G401 (cell line): ENCODE results near the gene MBOAT1. TPM values are rescaled to one million over a fixed set of nuclear protein-coding genes. Genes with fewer than 3 reads are reported as not detected.

Experiments
- DNase-seq: peaks from one replicate; pipeline ENCODE4 v3.0.0-alpha.2; 2015; ENCODE audit warnings: low spot score
- in situ Hi-C: cut with HindIII; loops from 2 replicates; pipeline ENCODE4 v1.10.0; 2016; ENCODE audit warnings: low sequenced_read_pairs, mixed read lengths
- total RNA-seq: library from RNA; depleted of rRNA; stranded (reverse); fragments of >200 nt; shearing (Covaris generic); gene quantifications from 2 replicates; pipeline ENCODE4 v1.2.3, GENCODE V29; 2014

The MBOAT1 gene
- total RNA-seq, 1 experiment from 2014 or later, result 1.9 TPM

DNA sequence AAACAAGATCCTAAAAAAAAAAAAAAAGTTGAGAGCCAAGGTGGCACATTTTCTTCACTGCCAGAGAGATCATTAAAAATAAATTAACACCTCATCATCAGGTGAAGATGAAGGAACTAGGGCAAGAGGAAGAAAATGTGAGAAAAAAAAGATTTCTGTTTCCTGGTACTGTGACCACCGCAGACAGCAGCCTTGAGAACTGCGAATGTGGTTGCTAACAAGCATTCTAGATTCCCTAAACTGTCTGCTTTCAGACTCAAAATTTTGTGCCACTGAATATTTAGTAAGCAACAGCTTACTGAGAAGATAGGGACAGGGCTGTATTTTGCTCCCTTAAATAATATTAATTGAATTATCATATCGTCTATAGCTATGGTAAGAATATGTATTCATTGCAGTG, 24.1 kb upstream of the MBOAT1 start:
- in situ Hi-C loops, result no loop called here
- DNase-seq, result no peak

DNA sequence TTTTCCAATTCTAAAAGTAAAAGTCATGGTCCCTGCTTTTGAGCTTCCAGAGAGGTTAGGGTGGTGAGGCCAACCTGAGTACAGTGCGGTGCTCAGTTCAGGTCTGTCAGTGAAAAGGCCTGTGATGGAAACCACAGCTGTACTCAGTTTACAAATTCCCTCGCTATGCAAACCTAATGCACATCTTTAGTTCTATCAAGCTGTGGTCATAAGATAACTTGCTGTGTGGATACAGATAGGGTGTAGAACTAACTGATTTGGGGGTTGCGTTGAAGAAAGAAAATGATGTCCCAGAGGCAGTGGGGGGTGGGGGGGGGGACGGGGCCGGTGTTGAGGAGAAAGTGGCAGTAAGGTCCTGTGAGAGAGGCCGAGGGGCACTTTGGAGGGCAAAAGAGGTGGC, 22.8 kb upstream of the MBOAT1 start:
- in situ Hi-C loops, result no loop called here
- no peak for DNase-seq

DNA sequence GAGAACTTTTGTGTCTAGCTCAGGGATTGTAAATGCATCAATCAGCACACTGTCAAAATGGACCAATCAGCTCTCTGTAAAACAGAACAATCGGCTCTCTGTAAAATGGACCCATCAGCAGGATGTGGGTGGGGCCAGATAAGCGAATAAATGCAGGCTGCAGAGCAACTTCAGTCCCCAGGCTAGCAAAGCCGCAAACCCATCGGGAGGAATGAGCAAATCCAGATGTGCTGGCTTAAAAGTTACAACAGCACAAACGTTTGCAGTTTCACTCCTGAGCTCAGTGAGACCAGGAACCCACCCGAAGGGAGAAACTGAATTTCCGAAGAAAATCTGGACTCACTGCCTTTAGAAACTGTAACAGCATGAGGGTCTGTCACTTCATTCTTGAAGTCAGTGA, 21.9 kb upstream of the MBOAT1 start:
- DNase-seq, result no peak
- in situ Hi-C loops, result no loop called here

DNA sequence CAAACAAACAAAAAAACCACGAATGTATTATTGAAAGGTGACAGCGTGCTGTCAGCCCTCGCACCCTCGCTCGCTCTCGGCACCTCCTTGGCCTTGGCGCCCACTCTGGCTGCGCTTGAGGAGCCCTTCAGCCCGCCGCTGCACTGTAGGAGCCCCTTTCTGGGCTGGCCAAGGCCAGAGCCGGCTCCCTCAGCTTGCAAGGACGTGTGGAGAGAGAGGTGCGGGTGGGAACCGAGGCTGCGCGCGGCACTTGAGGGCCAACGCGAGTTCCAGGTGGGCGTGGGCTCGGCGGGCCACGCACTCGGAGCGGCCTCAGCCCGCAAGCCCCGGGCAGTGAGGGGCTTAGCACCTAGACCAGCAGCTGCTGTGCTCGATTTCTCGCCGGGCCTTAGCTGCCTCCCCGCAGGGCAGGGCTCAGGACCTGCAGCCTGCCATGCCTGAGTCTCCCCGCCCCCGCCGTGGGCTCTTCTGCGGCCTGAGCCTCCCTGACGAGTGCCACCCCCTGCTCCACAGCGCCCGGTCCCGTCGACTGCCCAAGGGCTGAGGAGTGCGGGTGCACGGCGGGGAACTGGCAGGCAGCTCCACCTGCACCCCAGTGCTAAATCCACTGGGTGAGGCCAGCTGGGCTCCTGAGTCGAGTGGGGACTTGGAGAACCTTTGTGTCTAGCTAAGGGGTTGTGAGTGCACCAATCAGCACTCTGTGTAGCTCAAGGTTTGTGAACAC, 20.9 kb upstream of the MBOAT1 start:
- in situ Hi-C loops, result no loop called here
- DNase-seq, result no peak

DNA sequence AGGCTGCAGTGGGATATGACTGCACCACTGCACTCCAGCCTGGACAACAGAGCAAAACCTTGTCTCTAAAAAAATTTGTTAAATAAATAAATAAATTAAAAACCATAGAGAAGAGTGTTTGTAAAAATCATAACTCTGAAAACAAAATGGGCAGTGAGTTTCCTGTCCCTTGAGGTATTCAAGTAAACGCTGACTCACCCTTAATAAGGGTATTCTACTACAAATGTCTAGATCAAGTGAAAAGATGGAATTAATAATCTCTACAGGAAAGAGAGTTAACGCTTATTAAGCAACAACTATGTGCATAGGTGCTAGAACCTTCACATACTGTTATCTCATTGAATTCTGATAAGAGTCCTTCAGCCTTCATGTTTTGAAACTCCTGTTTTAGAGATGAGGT, 19.9 kb upstream of the MBOAT1 start:
- in situ Hi-C loops, result no loop called here

DNA sequence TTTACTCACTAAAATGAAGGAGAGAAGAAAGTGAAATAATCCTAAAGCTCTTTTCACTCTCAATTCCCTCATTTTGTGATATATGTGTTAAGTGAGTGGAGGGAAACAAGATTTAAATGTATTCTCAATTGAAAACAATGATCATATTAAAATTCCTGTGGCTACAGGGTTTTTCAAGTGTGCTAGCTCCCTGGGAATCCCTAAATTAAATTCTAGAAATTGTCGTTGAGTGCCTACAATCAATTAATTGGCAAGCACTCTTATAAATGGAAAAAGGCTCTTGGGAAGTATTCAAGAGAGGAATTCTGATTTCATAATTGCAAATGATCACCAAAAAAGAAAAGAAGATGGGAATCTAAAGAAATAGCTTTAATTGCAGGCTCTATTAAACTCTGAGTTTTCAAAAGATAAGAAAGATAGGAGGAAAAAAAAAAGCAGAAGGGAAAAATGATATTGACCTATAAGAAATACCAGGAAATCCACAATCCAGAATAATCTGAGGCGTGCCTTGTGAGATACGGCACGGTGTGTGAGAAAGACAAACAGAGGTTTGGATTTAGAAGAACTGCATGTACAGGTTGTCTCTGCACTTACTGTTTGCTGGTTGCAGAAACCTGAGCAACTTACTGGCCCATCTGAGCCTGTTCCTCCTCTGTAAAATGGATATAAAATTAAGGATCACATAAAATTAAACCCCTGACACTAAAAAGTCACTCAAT, 18.3 kb upstream of the MBOAT1 start:
- in situ Hi-C loops, result no loop called here

More for the DNA sequence above, 19.9 kb upstream of the MBOAT1 start:
- no peak for DNase-seq

DNA sequence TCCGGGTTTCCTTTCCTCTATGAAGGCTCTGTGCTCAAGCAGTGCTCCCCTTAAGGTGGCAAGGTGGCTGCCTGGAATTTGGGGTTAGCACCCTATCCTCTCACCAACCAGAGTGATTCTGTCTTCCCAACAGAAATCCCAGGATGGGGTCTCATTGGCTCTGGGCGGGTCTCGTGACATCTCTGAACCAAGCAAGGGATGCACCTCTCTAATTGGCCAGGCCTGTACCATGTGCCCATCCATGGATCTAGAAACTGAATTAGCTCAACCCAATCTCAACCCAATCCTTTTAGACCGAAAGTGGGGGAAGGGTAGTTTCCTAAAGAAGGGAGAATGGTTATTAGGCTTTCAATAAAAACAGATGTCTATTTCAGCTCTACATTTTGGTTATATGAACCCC, 17.6 kb upstream of the MBOAT1 start:
- DNase-seq, result no peak
- in situ Hi-C loops, result no loop called here

More for the DNA sequence above, 18.3 kb upstream of the MBOAT1 start:
- no peak for DNase-seq

DNA sequence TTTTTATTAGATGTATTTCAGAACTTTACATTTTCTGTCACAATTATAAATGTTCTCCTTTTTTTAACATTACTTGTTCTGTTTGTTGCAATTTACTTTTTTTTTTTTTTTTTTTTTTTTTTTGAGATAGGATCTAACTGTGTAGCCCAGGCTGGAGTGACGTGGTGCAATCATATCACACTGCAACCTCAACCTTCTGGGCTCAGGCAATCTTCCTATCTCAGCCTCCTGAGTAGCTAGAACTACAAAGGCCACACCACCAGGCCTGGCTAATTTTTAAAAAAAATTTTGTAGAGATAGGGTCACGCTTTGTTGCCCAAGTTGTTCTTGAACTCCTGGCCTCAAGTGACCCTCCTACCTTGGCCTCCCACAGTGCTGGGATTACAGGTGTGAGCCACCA, 15.1 kb upstream of the MBOAT1 start:
- DNase-seq, result no peak
- in situ Hi-C loops, result no loop called here

DNA sequence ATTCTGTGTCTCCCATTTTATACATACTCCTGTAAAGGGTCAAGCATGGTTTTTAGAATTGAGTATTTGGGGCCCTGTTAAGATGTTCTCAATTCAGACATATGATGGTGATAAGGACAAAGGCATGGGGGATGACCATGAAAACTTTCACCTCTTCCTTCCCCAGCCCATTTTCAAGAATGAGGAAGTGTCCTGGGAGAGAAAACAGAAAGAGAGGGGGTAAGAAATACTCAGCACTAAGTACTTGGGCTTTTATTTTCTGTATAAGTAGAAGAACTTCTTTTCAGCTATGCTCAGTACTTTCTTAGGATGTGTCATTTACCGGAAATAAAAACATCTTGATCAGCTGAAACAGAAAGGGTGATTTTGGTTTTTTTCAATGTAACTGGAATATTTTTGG, 10.9 kb upstream of the MBOAT1 start:
- in situ Hi-C loops, result no loop called here
- DNase-seq, result no peak

DNA sequence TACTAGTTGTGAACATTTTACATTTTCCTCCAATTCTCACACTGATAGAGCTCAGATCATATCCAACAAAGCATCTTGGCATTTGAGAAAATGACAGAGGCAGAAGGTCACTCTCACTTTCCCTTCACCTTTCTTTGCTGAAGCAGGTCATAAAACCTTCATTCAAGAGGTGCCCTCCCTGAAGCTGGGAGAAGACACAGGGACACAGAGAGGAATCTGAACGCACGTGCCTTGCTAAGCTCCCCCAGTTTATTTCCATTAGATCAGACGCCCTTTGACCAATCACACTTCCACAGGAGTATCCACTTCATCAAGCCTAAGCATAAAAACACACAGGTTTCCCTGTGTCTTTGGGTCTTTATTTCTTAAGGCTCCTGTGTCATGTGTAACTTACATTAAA, 9.2 kb upstream of the MBOAT1 start:
- in situ Hi-C loops, result no loop called here
- no peak for DNase-seq

DNA sequence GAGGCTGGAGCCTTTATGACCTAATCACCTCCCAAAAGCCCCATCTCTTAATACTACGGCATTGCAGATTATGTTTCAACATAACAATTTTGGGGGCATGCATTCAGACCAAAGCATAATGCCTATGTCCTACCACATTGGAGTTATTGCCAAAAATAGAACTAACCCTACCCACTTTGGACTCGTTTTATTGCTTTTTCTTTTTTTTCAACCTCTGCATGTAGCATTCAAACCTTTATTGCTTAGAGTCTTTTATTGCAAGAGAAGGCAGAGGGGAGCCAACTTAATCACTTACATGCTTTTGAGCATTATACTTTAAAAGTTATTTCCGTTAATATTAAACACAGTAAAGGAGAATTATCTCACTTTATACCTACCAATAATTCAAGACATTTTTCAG, 8.1 kb upstream of the MBOAT1 start:
- no peak for DNase-seq
- in situ Hi-C loops, result no loop called here

DNA sequence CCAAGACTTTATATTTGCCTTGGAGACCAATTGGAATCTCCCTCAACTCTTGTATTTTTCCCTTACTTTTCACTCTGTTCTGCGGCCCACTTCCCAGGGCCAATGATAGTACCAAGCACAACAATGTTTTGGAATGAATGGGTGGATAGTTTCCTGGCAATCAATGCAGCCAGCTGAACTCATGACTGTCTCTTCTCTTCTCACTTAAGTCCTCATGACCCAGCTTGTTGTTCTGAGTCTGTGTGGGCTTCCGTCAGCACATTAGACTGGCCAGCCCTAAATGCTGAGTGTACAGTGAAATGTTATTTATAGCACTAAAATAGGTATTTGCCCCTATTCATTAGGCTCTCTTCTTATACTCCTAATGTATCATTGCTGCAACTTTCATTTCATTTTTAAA, 5.6 kb upstream of the MBOAT1 start:
- in situ Hi-C loops, result no loop called here
- no peak for DNase-seq

DNA sequence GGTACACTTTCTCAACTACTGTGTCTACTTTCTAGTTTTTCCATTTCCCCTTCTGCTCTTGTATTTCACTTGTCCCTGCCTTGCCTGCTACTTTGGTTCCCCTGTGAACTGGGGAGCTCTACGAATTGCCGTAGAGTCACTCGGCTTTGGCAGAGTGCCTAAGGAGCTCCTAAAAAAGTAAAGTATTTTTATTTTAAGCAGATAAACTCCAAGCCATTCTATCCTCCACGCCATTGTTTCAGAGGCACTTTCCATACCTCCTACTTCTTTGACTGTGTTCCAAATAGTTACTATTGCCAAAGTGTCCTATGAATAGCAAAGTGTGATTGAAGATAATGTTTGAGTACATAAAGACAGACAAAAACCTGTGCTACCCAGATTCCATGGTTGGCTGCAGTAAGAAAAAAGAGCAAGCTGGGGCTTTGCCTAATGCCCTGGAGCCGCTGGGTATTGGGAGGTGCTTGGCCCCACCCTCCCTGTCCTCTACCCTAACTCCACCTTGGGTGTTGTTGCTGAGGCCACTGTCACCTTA, 5.1 kb upstream of the MBOAT1 start:
- no peak for DNase-seq
- in situ Hi-C loops, result no loop called here

DNA sequence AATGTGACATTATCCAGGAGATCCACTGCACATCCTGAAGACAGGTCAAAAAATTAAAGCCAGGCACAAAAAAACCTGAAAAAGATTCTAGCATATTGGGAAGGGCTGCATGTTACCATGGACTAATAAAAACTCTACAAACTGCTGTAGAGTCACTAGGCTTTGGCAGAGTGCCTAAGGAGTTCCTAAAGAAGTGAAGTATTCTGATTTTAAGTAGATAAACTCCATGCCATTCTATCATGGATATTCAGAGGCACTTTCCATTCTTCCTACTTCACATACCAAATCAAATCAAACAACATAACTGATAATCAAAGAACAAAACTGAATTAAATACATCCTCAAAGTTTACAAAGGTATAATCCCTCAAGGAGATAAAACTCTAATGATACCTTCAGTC, 3.0 kb upstream of the MBOAT1 start:
- in situ Hi-C loops, result no loop called here
- DNase-seq, result no peak

DNA sequence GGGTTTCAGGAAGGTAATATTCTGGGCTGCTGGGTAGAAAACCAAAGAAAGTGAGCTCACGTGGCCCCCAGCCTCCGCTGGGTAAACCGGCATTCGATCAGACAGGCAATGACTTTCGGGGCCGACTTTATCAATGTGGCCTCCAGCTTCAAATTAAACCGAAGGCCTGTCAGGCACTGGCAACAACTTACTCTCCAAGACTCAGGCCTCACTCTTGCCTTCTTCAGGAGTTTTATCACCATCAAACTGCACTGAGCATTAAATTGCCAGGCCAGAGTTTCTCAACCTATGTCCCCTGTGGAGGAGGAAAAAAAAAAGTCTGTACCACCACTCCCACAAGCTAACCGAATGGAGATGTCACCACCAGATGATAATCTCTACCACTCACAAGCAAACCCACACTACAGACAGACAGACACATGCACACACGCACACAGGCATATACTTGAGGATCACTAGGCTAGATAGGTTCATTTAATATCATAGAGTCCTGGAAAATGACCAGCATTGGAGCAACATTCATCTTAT, 1.1 kb upstream of the MBOAT1 start:
- DNase-seq, result no peak
- in situ Hi-C loops, result no loop called here

DNA sequence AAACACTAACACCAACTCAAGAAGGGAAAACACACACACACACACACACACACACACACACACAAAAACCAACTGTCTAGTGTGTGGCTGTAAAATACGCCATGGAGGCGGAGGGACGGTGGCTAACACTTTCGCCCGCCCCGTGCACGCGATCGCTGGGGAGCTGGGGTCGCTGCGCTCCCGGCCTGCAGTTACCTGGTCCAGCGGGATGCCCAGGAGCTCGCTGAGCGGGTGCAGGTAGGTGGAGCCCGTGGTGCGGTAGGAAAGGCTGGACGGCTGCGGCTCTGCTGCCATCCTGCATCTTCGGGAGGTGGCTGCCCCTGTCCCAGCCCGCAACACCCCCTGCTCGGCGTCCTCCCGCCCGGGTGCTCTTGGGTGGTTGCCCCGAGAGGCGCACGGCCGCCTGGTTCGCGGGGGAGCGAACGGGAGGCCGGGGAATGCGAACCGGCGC, 303 bp downstream of the MBOAT1 start:
- DNase-seq, result no peak
- in situ Hi-C loops, result no loop called here

DNA sequence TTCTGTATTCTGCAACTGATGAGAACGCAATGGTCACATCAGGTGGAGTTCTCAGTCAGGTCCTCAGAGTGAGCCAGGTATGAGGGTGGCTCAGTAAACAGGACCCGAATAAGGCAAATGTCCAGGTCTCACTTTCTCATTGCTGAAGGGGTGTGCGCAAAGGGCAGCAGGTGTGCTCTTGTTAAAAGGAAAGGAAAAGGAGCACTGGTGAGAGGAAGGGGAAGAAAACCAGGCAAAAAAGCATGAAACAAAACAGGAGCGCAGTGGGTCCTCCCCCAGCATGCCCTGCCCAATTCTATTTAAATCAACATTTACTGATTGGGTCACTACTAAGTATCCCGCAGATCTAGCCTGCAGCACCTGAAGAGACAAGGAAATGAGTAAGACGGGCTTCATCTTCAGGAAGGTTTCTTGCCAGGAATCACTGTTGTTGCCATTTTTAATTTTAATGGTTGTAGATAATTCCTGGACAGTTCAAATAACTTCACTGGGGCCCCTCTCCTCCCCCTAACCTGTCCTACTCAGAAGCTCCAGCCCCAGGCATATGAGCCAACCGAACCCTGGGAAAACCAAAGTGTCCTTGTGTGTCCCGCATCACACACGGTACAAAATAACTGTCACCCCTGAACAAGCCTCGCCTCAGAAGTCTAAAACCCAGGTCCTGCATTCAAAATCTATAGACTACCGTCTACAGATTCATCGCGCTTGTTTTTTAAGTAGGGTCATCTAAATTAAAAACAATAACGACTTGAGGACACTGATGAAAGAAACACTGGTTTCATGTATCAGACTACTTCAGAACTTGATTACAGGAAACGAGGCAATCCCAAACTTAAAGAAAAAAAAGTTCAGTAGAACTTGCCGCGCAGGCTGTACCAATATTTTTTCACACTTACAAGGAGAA, 980 bp downstream of the MBOAT1 start:
- no peak for DNase-seq
- in situ Hi-C loops, result no loop called here

DNA sequence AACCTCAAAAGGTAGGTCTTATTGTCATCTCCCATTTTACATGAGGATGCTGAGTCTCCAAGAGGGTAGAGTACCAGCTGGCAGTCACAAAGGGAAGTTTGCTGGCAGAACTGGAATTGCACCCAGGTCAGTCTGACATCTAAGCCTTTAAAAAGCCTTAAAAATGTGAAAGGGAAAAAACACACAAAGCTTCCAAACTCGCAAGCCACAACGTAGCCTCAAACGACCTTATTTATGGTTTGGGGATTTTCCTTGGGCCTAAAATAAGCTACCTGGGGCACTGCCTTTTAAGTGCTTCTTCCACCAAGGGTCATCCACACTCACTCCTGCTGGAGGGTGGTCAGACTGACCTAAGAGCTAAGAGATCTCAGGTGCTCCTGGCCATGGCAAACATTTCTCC, 2.1 kb downstream of the MBOAT1 start:
- in situ Hi-C loops, result no loop called here
- no peak for DNase-seq

DNA sequence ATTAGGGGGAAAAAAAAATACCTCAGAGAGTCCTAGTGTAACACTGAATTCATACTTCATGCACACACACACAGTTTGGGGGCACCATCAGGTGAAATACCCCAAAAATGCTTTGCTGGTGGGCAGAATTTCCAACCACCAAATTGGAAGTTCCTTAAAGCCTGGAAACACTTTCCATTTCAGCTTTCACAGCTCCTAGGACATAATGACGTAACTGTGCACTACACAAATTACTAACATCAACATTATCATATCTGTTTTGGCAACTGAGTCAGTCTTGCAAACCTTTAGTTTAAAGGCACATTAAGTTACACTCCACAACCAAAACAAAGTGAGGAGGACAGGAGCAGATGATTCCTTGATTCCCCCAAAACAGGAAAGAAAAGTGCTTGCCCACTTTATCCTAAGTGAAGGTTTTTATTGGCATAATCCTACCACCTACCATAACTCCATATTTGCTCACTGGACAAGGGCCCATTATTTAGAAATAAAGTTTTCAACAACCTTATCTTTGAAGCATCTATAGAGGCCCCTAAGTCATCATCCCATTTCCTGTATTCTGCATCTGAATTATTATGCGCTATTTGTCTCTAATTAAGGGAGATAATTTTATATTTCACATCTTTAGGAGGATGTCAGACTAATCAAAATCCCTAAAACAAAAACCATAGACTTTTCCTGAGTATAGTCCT, 3.4 kb downstream of the MBOAT1 start:
- in situ Hi-C loops, result no loop called here
- no peak for DNase-seq
